Trophoblast cell (in vitro differentiated cells and primary cell): ENCODE data around the gene DHH.
"Not testable (repeated sequence)": the region's sequence is repeated elsewhere in the genome, so short reads cannot be mapped to it uniquely, and the experiment has no call there.

ENCODE experiments used
- DNase-seq, 2 donors: peaks; one replicate each; pipeline ENCODE4 v3.0.0-alpha.2; 2016
- H2AFZ ChIP-seq: 2 replicates; pipeline ENCODE4 v1.6.1; 2013; ENCODE audit warnings: low read length, moderate library complexity, mild to moderate bottlenecking; ENCODE audit not compliant: insufficient read depth, poor library complexity
- H2AK5ac ChIP-seq: 2 replicates; pipeline ENCODE4 v1.6.1; 2013; ENCODE audit warnings: mild to moderate bottlenecking, low read length
- H2BK120ac ChIP-seq: 2 replicates; pipeline ENCODE4 v1.6.1; 2013; ENCODE audit warnings: low read length, mild to moderate bottlenecking, moderate library complexity; ENCODE audit not compliant: insufficient read depth, poor library complexity
- H2BK12ac ChIP-seq: 2 replicates; pipeline ENCODE4 v1.6.1; 2013; ENCODE audit warnings: mild to moderate bottlenecking, low read length, moderate library complexity
- H2BK5ac ChIP-seq: 2 replicates; pipeline ENCODE4 v1.6.1; 2013; ENCODE audit warnings: low read length, low read depth, moderate library complexity, mild to moderate bottlenecking; ENCODE audit not compliant: poor library complexity
- H3K14ac ChIP-seq: 2 replicates; pipeline ENCODE4 v1.6.1; 2013; ENCODE audit warnings: mild to moderate bottlenecking, low read length
- H3K18ac ChIP-seq: 2 replicates; pipeline ENCODE4 v1.6.1; 2013; ENCODE audit warnings: mild to moderate bottlenecking, low read length
- H3K23ac ChIP-seq: 2 replicates; pipeline ENCODE4 v1.6.1; 2013; ENCODE audit warnings: low read length
- H3K27ac ChIP-seq: 2 replicates; pipeline ENCODE4 v1.5.1; 2013; ENCODE audit warnings: low read depth, mild to moderate bottlenecking, inconsistent platforms, low read length, moderate library complexity
- H3K27me3 ChIP-seq: 2 replicates; pipeline ENCODE4 v1.6.1; 2013; ENCODE audit warnings: inconsistent platforms, mild to moderate bottlenecking, low read length, moderate library complexity; ENCODE audit not compliant: insufficient read depth
- H3K36me3 ChIP-seq, 2 experiments: 1 replicate in 1 of 2; 2 replicates in 1 of 2; pipeline ENCODE4 v1.6.1; 2013; ENCODE audit warnings: low read length in 2 of 2, mild to moderate bottlenecking in 2 of 2, moderate library complexity in 1 of 2; ENCODE audit not compliant: insufficient read depth in 2 of 2, control insufficient read depth in 1 of 2
- H3K4ac ChIP-seq: 2 replicates; pipeline ENCODE4 v1.6.1; 2013; ENCODE audit warnings: low read depth, mild to moderate bottlenecking, low read length, moderate library complexity
- H3K4me1 ChIP-seq, 2 experiments: 1 replicate in 1 of 2; 2 replicates in 1 of 2; pipeline ENCODE4 v1.6.1; 2013; ENCODE audit warnings: low read length in 2 of 2, mild to moderate bottlenecking in 2 of 2, moderate library complexity in 1 of 2; ENCODE audit not compliant: insufficient read depth in 2 of 2, control insufficient read depth in 1 of 2
- H3K4me2 ChIP-seq: 2 replicates; pipeline ENCODE4 v1.6.1; 2013; ENCODE audit warnings: inconsistent platforms, mild to moderate bottlenecking, low read length, moderate library complexity
- H3K4me3 ChIP-seq: 2 replicates; pipeline ENCODE4 v1.5.1; 2013; ENCODE audit warnings: mild to moderate bottlenecking, low read depth, low read length, inconsistent platforms
- H3K79me1 ChIP-seq: one replicate; pipeline ENCODE4 v1.6.1; 2013; ENCODE audit warnings: low read length
- H3K79me2 ChIP-seq: 2 replicates; pipeline ENCODE4 v1.6.1; 2013; ENCODE audit warnings: low read length, mild to moderate bottlenecking; ENCODE audit not compliant: control insufficient read depth, insufficient read depth, poor library complexity
- H3K9ac ChIP-seq: 2 replicates; pipeline ENCODE4 v1.6.1; 2013; ENCODE audit warnings: mild to moderate bottlenecking, low read length
- H3K9me3 ChIP-seq: 2 replicates; pipeline ENCODE4 v1.6.1; 2013; ENCODE audit warnings: low read depth, mild to moderate bottlenecking, control low read depth, inconsistent platforms, low read length; ENCODE audit not compliant: insufficient read depth
- H4K12ac ChIP-seq: 2 replicates; pipeline ENCODE4 v1.6.1; 2013; ENCODE audit warnings: low read depth, mild to moderate bottlenecking, low read length, moderate library complexity
- H4K8ac ChIP-seq: 2 replicates; pipeline ENCODE4 v1.6.1; 2013; ENCODE audit warnings: low read depth, mild to moderate bottlenecking, low read length, moderate library complexity
- H4K91ac ChIP-seq: one replicate; pipeline ENCODE4 v1.6.1; 2013; ENCODE audit warnings: low read depth, mild to moderate bottlenecking, low read length, moderate library complexity
- WGBS: extraction: QIAGEN DNeasy Blood & Tissue Kit; methylation state at CpG from one replicate; pipeline ENCODE4 v1.1.7; 2013; ENCODE audit warnings: missing lambda C conversion rate; ENCODE audit not compliant: insufficient read length, insufficient coverage; ENCODE audit errors: extremely low coverage; 5-methylcytosine and 5-hydroxymethylcytosine counted together

The DHH gene

GRCh38 chr12:49068879-49069506 is 25.6 kb downstream of the DHH start:
- Histone ChIP-seq H3K9ac (no peak overlapping the region), H4K91ac (no peak overlapping the region), H3K23ac (no peak overlapping the region), H3K79me1 (no peaks in the 10 kb centered on the region), H2AK5ac (no peak overlapping the region), H3K4ac (no peak overlapping the region), H4K12ac (peak overlapping the region; percentile 2), H3K14ac (no peak overlapping the region), H3K4me3 (peak overlapping the region; percentile 79), H2BK5ac (no peak overlapping the region), H3K18ac (no peak overlapping the region), H3K79me2 (no peaks in the 10 kb centered on the region), H2BK12ac (no peak overlapping the region), H4K8ac (peak overlapping the region; percentile 15), H3K4me1 (peaks cover 2 to 7% of the 10 kb centered on the region in 2 experiments), H2BK120ac (no peak overlapping the region), H3K36me3 (no peaks in the 10 kb centered on the region), H3K27me3 (no peaks in the 10 kb centered on the region), H3K4me2 (peak overlapping the region; percentile 81), H3K27ac (no peak overlapping the region), H2AFZ (peak overlapping the region; percentile 93), H3K9me3 (no peaks in the 10 kb centered on the region)
- no CpG with 5 or more reads among the region's 21 CpGs for WGBS
- no peak for DNase-seq

GRCh38 chr12:49066120-49066519 is 28.5 kb downstream of the DHH start:
- Histone ChIP-seq H3K27ac (no peak overlapping the region), H3K4me2 (no peak overlapping the region), H3K36me3 (no peaks in the 10 kb centered on the region), H2BK120ac (no peak overlapping the region), H3K9me3 (no peaks in the 10 kb centered on the region), H3K18ac (no peak overlapping the region), H4K91ac (no peak overlapping the region), H3K27me3 (no peaks in the 10 kb centered on the region), H2BK5ac (no peak overlapping the region), H2AK5ac (no peak overlapping the region), H3K14ac (no peak overlapping the region), H4K8ac (no peak overlapping the region), H3K9ac (no peak overlapping the region), H2AFZ (no peak overlapping the region), H4K12ac (no peak overlapping the region), H2BK12ac (no peak overlapping the region), H3K4ac (no peak overlapping the region), H3K23ac (no peak overlapping the region), H3K4me1 (peaks cover 2 to 9% of the 10 kb centered on the region in 2 experiments), H3K4me3 (no peak overlapping the region), H3K79me2 (peaks cover under 1% of the 10 kb centered on the region), H3K79me1 (no peaks in the 10 kb centered on the region)
- WGBS, result no CpG with 5 or more reads among the region's 4 CpGs
- DNase-seq, result no peak

DNA sequence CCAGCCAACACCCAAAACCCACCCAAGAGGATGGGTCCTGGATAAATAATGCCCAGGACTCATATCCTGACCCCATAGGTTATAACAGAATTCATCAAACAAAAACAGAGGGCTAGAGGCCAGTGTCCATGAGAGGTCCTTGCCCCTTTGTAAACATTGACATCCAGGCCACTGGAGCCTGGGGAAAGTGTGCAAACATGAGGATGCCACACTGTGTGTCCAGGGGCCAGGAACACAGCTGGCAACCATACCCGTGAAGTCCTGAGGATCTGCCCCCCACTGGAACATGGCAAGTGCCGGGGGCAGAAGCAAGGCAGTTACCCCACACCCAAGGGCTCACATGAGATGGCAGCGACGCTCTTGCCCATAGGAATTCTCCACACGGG is 29.8 kb downstream of the DHH start:
- Histone ChIP-seq H3K23ac (no peak overlapping the region), H3K4ac (no peak overlapping the region), H3K4me1 (peaks cover 0 to 9% of the 10 kb centered on the region in 2 experiments), H2BK5ac (no peak overlapping the region), H3K36me3 (no peaks in the 10 kb centered on the region), H3K4me2 (no peak overlapping the region), H3K18ac (no peak overlapping the region), H2AFZ (no peak overlapping the region), H2BK12ac (no peak overlapping the region), H3K9ac (no peak overlapping the region), H4K91ac (no peak overlapping the region), H3K27ac (no peak overlapping the region), H2AK5ac (no peak overlapping the region), H4K8ac (no peak overlapping the region), H3K14ac (no peak overlapping the region), H3K4me3 (no peak overlapping the region), H2BK120ac (no peak overlapping the region), H3K79me1 (peaks cover 12% of the 10 kb centered on the region), H3K79me2 (peaks cover 12% of the 10 kb centered on the region), H3K9me3 (no peaks in the 10 kb centered on the region), H4K12ac (no peak overlapping the region), H3K27me3 (no peaks in the 10 kb centered on the region)
- no CpG with 5 or more reads among the region's 5 CpGs for WGBS
- DNase-seq, result no peak

DNA sequence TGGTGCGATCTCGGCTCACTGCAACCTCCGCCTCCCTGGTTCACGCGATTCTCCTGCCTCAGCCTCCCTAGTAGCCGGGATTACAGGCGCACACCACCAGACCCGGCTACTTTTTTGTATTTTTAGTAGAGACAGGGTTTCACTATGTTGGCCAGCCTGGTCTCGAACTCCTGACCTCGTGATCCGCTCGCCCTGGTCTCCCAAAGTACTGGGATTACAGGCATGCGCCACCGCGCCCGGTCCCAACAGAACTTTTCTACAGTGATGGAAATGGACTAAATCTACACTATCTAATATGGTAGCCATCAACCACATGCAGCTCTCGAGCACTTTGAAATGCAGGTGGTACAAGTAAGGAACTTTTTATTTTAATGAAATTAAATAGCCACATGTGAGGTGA is 32.7 kb downstream of the DHH start:
- H4K8ac ChIP-seq, H3K4me2 ChIP-seq, H3K14ac ChIP-seq, H2AFZ ChIP-seq, H4K91ac ChIP-seq, H3K36me3 ChIP-seq, H3K18ac ChIP-seq, H3K9me3 ChIP-seq, H3K4me3 ChIP-seq, H3K27ac ChIP-seq, H4K12ac ChIP-seq, H3K9ac ChIP-seq, DNase-seq, H2BK120ac ChIP-seq, H3K27me3 ChIP-seq, H2BK12ac ChIP-seq, H3K23ac ChIP-seq, H2AK5ac ChIP-seq, H3K4ac ChIP-seq, H2BK5ac ChIP-seq: not testable (repeated sequence)
- Histone ChIP-seq H3K79me2 (peaks cover 36% of the 10 kb centered on the region), H3K4me1 (peaks cover 14 to 20% of the 10 kb centered on the region in 2 experiments), H3K79me1 (peaks cover 18% of the 10 kb centered on the region)
- no CpG with 5 or more reads among the region's 17 CpGs for WGBS
